ENCODE measurements around the gene PHETA2. TPM values are rescaled to one million over a fixed set of nuclear protein-coding genes. Genes with fewer than 3 reads are reported as not detected.

Gene PHETA2
- total and polyA plus RNA-seq, 2 of the 8 experiments (the other 6 are each of a cell fraction or from before 2014, with no cell fraction given), result 7.4 to 7.6 TPM

DNA sequence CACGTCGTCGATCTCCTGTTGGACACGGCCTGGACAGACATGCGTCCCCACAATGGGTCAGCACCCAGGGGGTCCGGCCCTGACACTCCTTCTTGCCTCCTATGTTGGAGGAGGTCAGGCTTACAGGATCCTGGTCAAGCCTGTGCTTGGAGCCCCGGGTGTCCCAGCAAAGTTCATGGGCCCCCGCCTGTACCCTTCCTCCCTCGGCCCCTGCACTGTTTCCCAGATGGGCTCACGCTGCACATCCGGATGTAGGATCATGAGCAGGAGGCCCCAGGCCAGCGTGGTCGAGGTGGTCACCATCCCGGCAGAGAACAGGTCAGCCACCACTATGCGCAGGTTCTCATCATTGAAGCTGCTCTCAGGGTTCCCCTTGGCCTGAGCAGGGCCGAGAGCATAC, 53.6 kb downstream of the PHETA2 start:
- WGBS, 2 experiments (ENCODE audit: extremely low coverage in 1 of 2, insufficient coverage in 1 of 2, insufficient read length in 1 of 2, insufficient replicate concordance in 2 of 2, low coverage in 1 of 2, low lambda C conversion rate in 2 of 2, missing lambda C conversion rate in 1 of 2), result 80% methylated on average over 8 of the region's 16 CpGs; no CpG with 5 or more reads in 1 of the 2 experiments
- H2BK20ac ChIP-seq (ENCODE audit: low read length), result no peak overlapping the region
- no peak overlapping the region for H3K18ac ChIP-seq (ENCODE audit: extremely low read depth, low read length)
- no peaks in the 10 kb centered on the region for H3K36me3 ChIP-seq (ENCODE audit: control insufficient read depth in 2 of 4, insufficient read depth in 4 of 4, low read length in 3 of 4)
- no peak overlapping the region for H3K4me2 ChIP-seq (ENCODE audit: insufficient read depth in 1 of 2, low read depth in 2 of 2, low read length in 2 of 2)
- no peak overlapping the region for H3K14ac ChIP-seq (ENCODE audit: insufficient read length)
- H2BK12ac ChIP-seq (ENCODE audit: low read depth, low read length), result no peak overlapping the region
- no peaks in the 10 kb centered on the region for H3K79me1 ChIP-seq (ENCODE audit: low read depth, low read length)
- no peak overlapping the region for H2AK5ac ChIP-seq (ENCODE audit: low read depth, low read length)
- no peak overlapping the region for H3K56ac ChIP-seq (replicated peaks; ENCODE audit: insufficient read length, low read depth, low read length)
- no peaks in the 10 kb centered on the region for H3K23me2 ChIP-seq (ENCODE audit: low read depth, low read length)
- H2AFZ ChIP-seq (ENCODE audit: low read length), result no peak overlapping the region
- no peak overlapping the region for H4K91ac ChIP-seq (replicated peaks; ENCODE audit: insufficient read length, low read length)
- no peak overlapping the region for H4K8ac ChIP-seq (ENCODE audit: extremely low read depth, insufficient read depth, low read length)
- no peak overlapping the region for H3K27ac ChIP-seq (ENCODE audit: low read depth, low read length)
- H3K9me3 ChIP-seq (ENCODE audit: insufficient read depth in 2 of 2, low read depth in 1 of 2, low read length in 1 of 2), result no peaks in the 10 kb centered on the region; a peak in 1 of 4 replicates
- CTCF ChIA-PET (ENCODE audit: partially characterized antibody), result no interaction called here
- H2BK120ac ChIP-seq (replicated peaks; ENCODE audit: low read depth, low read length), result no peak overlapping the region
- no peak overlapping the region for H3K4me3 ChIP-seq (ENCODE audit: extremely low read depth in 1 of 4, insufficient read depth in 2 of 4, low read depth in 3 of 4, low read length in 4 of 4)
- POLR2A ChIA-PET (ENCODE audit: partially characterized antibody), result no interaction called here
- H3K4ac ChIP-seq (replicated peaks; ENCODE audit: insufficient read length, low read depth, low read length), result no peak overlapping the region
- no peaks in the 10 kb centered on the region for H3K27me3 ChIP-seq (replicated peaks in 1 of 4; ENCODE audit: control insufficient read depth in 3 of 4, extremely low read depth in 1 of 4, insufficient read depth in 3 of 4, low read length in 3 of 4)
- no peaks in the 10 kb centered on the region for H3K79me2 ChIP-seq (ENCODE audit: control insufficient read depth in 1 of 2, insufficient read depth in 2 of 2, low read length in 2 of 2)
- no peak overlapping the region for H2BK15ac ChIP-seq (ENCODE audit: low read length)
- no peak overlapping the region for H3K23ac ChIP-seq (ENCODE audit: insufficient read length)
- H4K5ac ChIP-seq (ENCODE audit: insufficient read length, low read depth, low read length), result no peak overlapping the region
- no peaks in the 10 kb centered on the region for H3K4me1 ChIP-seq (replicated peaks in 1 of 4; ENCODE audit: control insufficient read depth in 3 of 4, insufficient read depth in 4 of 4, low read length in 3 of 4)
- FAIRE-seq (no peak), DNase-seq (ENCODE audit: low read depth in 1 of 2, low spot score in 2 of 2) (no peak)
- H2BK5ac ChIP-seq (ENCODE audit: low read depth, low read length), result no peak overlapping the region
- H4K20me1 ChIP-seq (replicated peaks in 1 of 2; ENCODE audit: control insufficient read depth in 1 of 2, insufficient read depth in 2 of 2, low read length in 2 of 2), result no peaks in the 10 kb centered on the region
- H3K9ac ChIP-seq (replicated peaks in 1 of 4; ENCODE audit: extremely low read depth in 1 of 4, low read depth in 3 of 4, low read length in 3 of 4), result no peak overlapping the region
- TF ChIP-seq, protein P1, sequence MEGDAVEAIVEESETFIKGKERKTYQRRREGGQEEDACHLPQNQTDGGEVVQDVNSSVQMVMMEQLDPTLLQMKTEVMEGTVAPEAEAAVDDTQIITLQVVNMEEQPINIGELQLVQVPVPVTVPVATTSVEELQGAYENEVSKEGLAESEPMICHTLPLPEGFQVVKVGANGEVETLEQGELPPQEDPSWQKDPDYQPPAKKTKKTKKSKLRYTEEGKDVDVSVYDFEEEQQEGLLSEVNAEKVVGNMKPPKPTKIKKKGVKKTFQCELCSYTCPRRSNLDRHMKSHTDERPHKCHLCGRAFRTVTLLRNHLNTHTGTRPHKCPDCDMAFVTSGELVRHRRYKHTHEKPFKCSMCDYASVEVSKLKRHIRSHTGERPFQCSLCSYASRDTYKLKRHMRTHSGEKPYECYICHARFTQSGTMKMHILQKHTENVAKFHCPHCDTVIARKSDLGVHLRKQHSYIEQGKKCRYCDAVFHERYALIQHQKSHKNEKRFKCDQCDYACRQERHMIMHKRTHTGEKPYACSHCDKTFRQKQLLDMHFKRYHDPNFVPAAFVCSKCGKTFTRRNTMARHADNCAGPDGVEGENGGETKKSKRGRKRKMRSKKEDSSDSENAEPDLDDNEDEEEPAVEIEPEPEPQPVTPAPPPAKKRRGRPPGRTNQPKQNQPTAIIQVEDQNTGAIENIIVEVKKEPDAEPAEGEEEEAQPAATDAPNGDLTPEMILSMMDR (IDR thresholded peaks at IDR 0.05; ENCODE audit: control extremely low read depth in 1 of 3, insufficient read depth in 1 of 3, low read depth in 1 of 3, low read length in 3 of 3), result no peak
- TF ChIP-seq EGR1 (IDR thresholded peaks at IDR 0.05; ENCODE audit: borderline replicate concordance, low read depth, low read length) (no peak), SIRT6 (IDR thresholded peaks at IDR 0.05; ENCODE audit: low read length) (no peak), SUZ12 (IDR thresholded peaks at IDR 0.05; ENCODE audit: low read length) (no peak), SIN3A (conservative IDR thresholded peaks at IDR 0.05 in 1 of 2, IDR thresholded peaks at IDR 0.05 in 1 of 2; ENCODE audit: low read depth in 1 of 2, low read length in 2 of 2) (no peak), GABPA (IDR thresholded peaks at IDR 0.05; ENCODE audit: borderline replicate concordance, insufficient read depth, low read length) (no peak), RXRA (IDR thresholded peaks at IDR 0.05; ENCODE audit: insufficient read depth, low read depth, low read length) (no peak), CBX8 (IDR thresholded peaks at IDR 0.05; ENCODE audit: borderline replicate concordance, low read depth, low read length) (no peak), HDAC2 (IDR thresholded peaks at IDR 0.05; ENCODE audit: borderline replicate concordance in 1 of 2, low read depth in 2 of 2, low read length in 2 of 2) (no peak), SP2 (IDR thresholded peaks at IDR 0.05; ENCODE audit: low read length) (no peak)
- TF ChIP-seq, protein P2, sequence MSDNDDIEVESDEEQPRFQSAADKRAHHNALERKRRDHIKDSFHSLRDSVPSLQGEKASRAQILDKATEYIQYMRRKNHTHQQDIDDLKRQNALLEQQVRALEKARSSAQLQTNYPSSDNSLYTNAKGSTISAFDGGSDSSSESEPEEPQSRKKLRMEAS (IDR thresholded peaks at IDR 0.05), result no peak

Measured in H1 (cell line).